H1 (cell line): ENCODE data around the gene TNS3. TPM values are rescaled to one million over a fixed set of nuclear protein-coding genes. Genes with fewer than 3 reads are reported as not detected.

Experiments used
- CTCF ChIA-PET: fragments of 300-600 bp; sonication (Branson Sonifier 250); formaldehyde crosslinking; loops from one replicate; lab custom pipeline; 2021; ENCODE audit not compliant: partially characterized antibody; lab: Charles Lee
- POLR2A ChIA-PET: fragments of 300-600 bp; sonication (Branson Sonifier 250); formaldehyde crosslinking; loops from one replicate; lab custom pipeline; 2021; ENCODE audit warnings: inconsistent platforms; ENCODE audit not compliant: partially characterized antibody; lab: Charles Lee
- DNase-seq, 2 experiments: peaks; one replicate each; pipeline versions ENCODE4 v3.0.0 to v3.0.0-alpha.2; 2010 to 2022; ENCODE audit warnings: low spot score in 2 of 2, low read depth in 1 of 2, mixed read lengths in 1 of 2
- FAIRE-seq: peaks from 2 replicates; lab custom pipeline; 2011; peaks lifted over from hg19 to GRCh38; lab: Jason Lieb, UNC
- H2AFZ ChIP-seq: 2 replicates; pipeline ENCODE4 v1.8.1; 2012; ENCODE audit warnings: low read length, inconsistent platforms
- H2AK5ac ChIP-seq: 2 replicates; pipeline ENCODE4 v1.6.1; 2013; ENCODE audit warnings: low read depth, low read length
- H2BK120ac ChIP-seq: replicated peaks from 2 replicates; pipeline ENCODE3; 2013; ENCODE audit warnings: low read depth, low read length, inconsistent platforms
- H2BK12ac ChIP-seq: 2 replicates; pipeline ENCODE4 v1.6.1; 2013; ENCODE audit warnings: low read depth, low read length
- H2BK15ac ChIP-seq: 2 replicates; pipeline ENCODE4 v1.6.1; 2013; ENCODE audit warnings: low read length
- H2BK20ac ChIP-seq: 2 replicates; pipeline ENCODE4 v1.6.1; 2013; ENCODE audit warnings: low read length
- H2BK5ac ChIP-seq: 2 replicates; pipeline ENCODE4 v1.6.1; 2013; ENCODE audit warnings: low read depth, low read length
- H3K14ac ChIP-seq: 2 replicates; pipeline ENCODE4 v1.6.1; 2013; ENCODE audit warnings: inconsistent platforms; ENCODE audit not compliant: insufficient read length
- H3K18ac ChIP-seq: 2 replicates; pipeline ENCODE4 v1.6.1; 2013; ENCODE audit warnings: low read length; ENCODE audit errors: extremely low read depth
- H3K23ac ChIP-seq: 2 replicates; pipeline ENCODE4 v1.6.1; 2013; ENCODE audit warnings: inconsistent platforms; ENCODE audit not compliant: insufficient read length
- H3K23me2 ChIP-seq: 2 replicates; pipeline ENCODE4 v1.6.1; 2013; ENCODE audit warnings: low read depth, low read length
- H3K27ac ChIP-seq: 2 replicates; pipeline ENCODE4 v1.6.1; 2011; ENCODE audit warnings: low read depth, low read length, inconsistent platforms
- H3K27me3 ChIP-seq, 4 experiments: replicated peaks in 1 of 4; 1 replicate in 1 of 4; 2 replicates in 3 of 4; pipeline versions ENCODE4 v1.6.1 to v1.8.1; 2011 to 2013; ENCODE audit warnings: low read length in 3 of 4, mild to moderate bottlenecking in 3 of 4, inconsistent platforms in 2 of 4, mixed read lengths in 2 of 4, moderate library complexity in 1 of 4; ENCODE audit not compliant: control insufficient read depth in 3 of 4, insufficient read depth in 3 of 4; ENCODE audit errors: extremely low read depth in 1 of 4
- H3K36me3 ChIP-seq, 4 experiments: 2 replicates each; pipeline versions ENCODE4 v1.6.1 to v1.8.1; 2011 to 2013; ENCODE audit warnings: mild to moderate bottlenecking in 4 of 4, low read length in 3 of 4, moderate library complexity in 2 of 4, control low read depth in 1 of 4, inconsistent platforms in 1 of 4; ENCODE audit not compliant: insufficient read depth in 4 of 4, control insufficient read depth in 2 of 4
- H3K4ac ChIP-seq: replicated peaks from 2 replicates; pipeline ENCODE3; 2013; ENCODE audit warnings: low read length, low read depth, mixed read lengths, inconsistent platforms; ENCODE audit not compliant: insufficient read length
- H3K4me1 ChIP-seq, 4 experiments: replicated peaks in 1 of 4; 1 replicate in 1 of 4; 2 replicates in 3 of 4; pipeline versions ENCODE4 v1.6.1 to v1.8.1; 2011 to 2013; ENCODE audit warnings: low read length in 3 of 4, inconsistent platforms in 2 of 4, mixed read lengths in 1 of 4; ENCODE audit not compliant: insufficient read depth in 4 of 4, control insufficient read depth in 3 of 4
- H3K4me2 ChIP-seq, 2 experiments: 2 replicates each; pipeline versions ENCODE4 v1.6.1 to v1.8.1; 2011 to 2013; ENCODE audit warnings: low read depth in 2 of 2, low read length in 2 of 2, control low read depth in 1 of 2, inconsistent platforms in 1 of 2, mild to moderate bottlenecking in 1 of 2; ENCODE audit not compliant: insufficient read depth in 1 of 2
- H3K4me3 ChIP-seq, 4 experiments: fragments of 200-600, 300-600 bp in 1 of 4; sonication (generic), shearing (Covaris generic), sonication (Bioruptor Twin) in 1 of 4; 2 replicates each; pipeline versions ENCODE4 v1.5.1 to v1.8.1; 2011 to 2016; ENCODE audit warnings: low read length in 4 of 4, low read depth in 3 of 4, control low read depth in 2 of 4, inconsistent platforms in 2 of 4, mild to moderate bottlenecking in 2 of 4, mixed read lengths in 1 of 4, moderate library complexity in 1 of 4; ENCODE audit not compliant: insufficient read depth in 2 of 4; ENCODE audit errors: extremely low read depth in 1 of 4
- H3K56ac ChIP-seq: replicated peaks from 2 replicates; pipeline ENCODE3; 2013; ENCODE audit warnings: low read depth, mild to moderate bottlenecking, mixed read lengths, low read length, inconsistent platforms; ENCODE audit not compliant: insufficient read length
- H3K79me1 ChIP-seq: 2 replicates; pipeline ENCODE4 v1.6.1; 2013; ENCODE audit warnings: low read depth, low read length, control low read depth
- H3K79me2 ChIP-seq, 2 experiments: 2 replicates each; pipeline versions ENCODE4 v1.6.1 to v1.8.1; 2012 to 2013; ENCODE audit warnings: low read length in 2 of 2, mild to moderate bottlenecking in 2 of 2, inconsistent platforms in 1 of 2; ENCODE audit not compliant: insufficient read depth in 2 of 2, control insufficient read depth in 1 of 2
- H3K9ac ChIP-seq, 4 experiments: replicated peaks in 1 of 4; 1 replicate in 1 of 4; 2 replicates in 3 of 4; pipeline versions ENCODE4 v1.6.1 to v1.8.1; 2011 to 2013; ENCODE audit warnings: low read depth in 3 of 4, low read length in 3 of 4, control low read depth in 2 of 4, mild to moderate bottlenecking in 2 of 4, moderate library complexity in 2 of 4, inconsistent platforms in 1 of 4; ENCODE audit errors: extremely low read depth in 1 of 4
- H3K9me3 ChIP-seq, 2 experiments: 2 replicates each; pipeline versions ENCODE4 v1.6.1 to v1.8.1; 2012 to 2013; ENCODE audit warnings: mild to moderate bottlenecking in 2 of 2, moderate library complexity in 2 of 2, control low read depth in 1 of 2, inconsistent platforms in 1 of 2, low read depth in 1 of 2, low read length in 1 of 2, mixed read lengths in 1 of 2; ENCODE audit not compliant: insufficient read depth in 2 of 2
- H4K20me1 ChIP-seq, 2 experiments: replicated peaks in 1 of 2; 2 replicates each; pipeline versions ENCODE3 to v1.8.1; 2011 to 2013; ENCODE audit warnings: inconsistent platforms in 2 of 2, low read length in 2 of 2, mild to moderate bottlenecking in 1 of 2; ENCODE audit not compliant: insufficient read depth in 2 of 2, control insufficient read depth in 1 of 2
- H4K5ac ChIP-seq: 2 replicates; pipeline ENCODE4 v1.6.1; 2013; ENCODE audit warnings: low read length, low read depth, mixed read lengths, inconsistent platforms; ENCODE audit not compliant: insufficient read length
- H4K8ac ChIP-seq: 2 replicates; pipeline ENCODE4 v1.8.0; 2013; ENCODE audit warnings: mild to moderate bottlenecking, moderate library complexity, low read length, inconsistent platforms; ENCODE audit not compliant: insufficient read depth; ENCODE audit errors: extremely low read depth
- H4K91ac ChIP-seq: replicated peaks from 2 replicates; pipeline ENCODE3; 2013; ENCODE audit warnings: low read length, mixed read lengths, inconsistent platforms; ENCODE audit not compliant: insufficient read length
- EP300 ChIP-seq, 2 experiments: IDR thresholded peaks; 1 replicate in 1 of 2; 2 replicates in 1 of 2; pipeline ENCODE4 v1.6.1; 2011 to 2012; ENCODE audit warnings: low read depth in 2 of 2, low read length in 2 of 2, mild to moderate bottlenecking in 2 of 2, borderline replicate concordance in 1 of 2, inconsistent platforms in 1 of 2, moderate library complexity in 1 of 2
- HDAC2 ChIP-seq, 2 experiments: fragments of 300-600 bp in 1 of 2; sonication (generic) in 1 of 2; IDR thresholded peaks; 2 replicates each; pipeline ENCODE4 v1.6.1; 2011 to 2012; ENCODE audit warnings: low read depth in 2 of 2, low read length in 2 of 2, mild to moderate bottlenecking in 2 of 2, moderate library complexity in 2 of 2, borderline replicate concordance in 1 of 2, inconsistent platforms in 1 of 2
- KDM5A ChIP-seq: fragments of 200-600 bp; IDR thresholded peaks from 2 replicates; pipeline ENCODE4 v1.7.1; 2012; ENCODE audit warnings: mild to moderate bottlenecking, low read length, inconsistent platforms, mixed read lengths
- POLR2A ChIP-seq, 2 experiments: IDR thresholded peaks; 1 replicate in 1 of 2; 2 replicates in 1 of 2; pipeline ENCODE4 v1.6.1; 2011; ENCODE audit warnings: low read depth in 2 of 2, low read length in 2 of 2, mild to moderate bottlenecking in 2 of 2; ENCODE audit errors: control extremely low read depth in 1 of 2
- SIRT6 ChIP-seq: IDR thresholded peaks from one replicate; pipeline ENCODE4 v1.7.1; 2012; ENCODE audit warnings: low read length, inconsistent platforms
- WGBS, 2 experiments: shearing (Covaris generic) in 1 of 2; methylation state at CpG; one replicate each; pipeline versions ENCODE4 v1.1.6 to v1.1.7; 2013 to 2015; ENCODE audit warnings: low lambda C conversion rate in 2 of 2, mixed read lengths in 2 of 2, inconsistent platforms in 1 of 2, low coverage in 1 of 2, missing lambda C conversion rate in 1 of 2; ENCODE audit not compliant: insufficient replicate concordance in 2 of 2, insufficient coverage in 1 of 2, insufficient read length in 1 of 2; ENCODE audit errors: extremely low coverage in 1 of 2, missing lambda C conversion rate in 1 of 2; 5-methylcytosine and 5-hydroxymethylcytosine counted together
- polyA plus RNA-seq, 7 experiments: library from polyadenylated mRNA; depleted of rRNA in 3 of 7; stranded (reverse) in 5 of 7; unstranded in 2 of 7; fragments of >200 nt in 5 of 7; fragments of 200-250 nt in 2 of 7; gene quantifications; 1 replicate in 5 of 7; 2 replicates in 1 of 7; 4 replicates in 1 of 7; pipeline versions ENCODE4 v1.2.1 to v1.2.3, GENCODE V29; 2011 to 2013; ENCODE audit warnings: missing spikeins in 2 of 7, mixed read lengths in 2 of 7
- total RNA-seq: library from RNA; stranded (reverse); fragmentation: NEBNext Ultra II Directional; extraction: Animal tissue kit (Norgen Biotek cat#: 25700); gene quantifications from 2 replicates; pipeline ENCODE4 v1.2.1, GENCODE V29; 2021

Gene TNS3
- total and polyA plus RNA-seq, 2 of the 8 experiments (the other 6 are each of a cell fraction or from before 2014, with no cell fraction given), result 11.9 to 24.2 TPM

DNA sequence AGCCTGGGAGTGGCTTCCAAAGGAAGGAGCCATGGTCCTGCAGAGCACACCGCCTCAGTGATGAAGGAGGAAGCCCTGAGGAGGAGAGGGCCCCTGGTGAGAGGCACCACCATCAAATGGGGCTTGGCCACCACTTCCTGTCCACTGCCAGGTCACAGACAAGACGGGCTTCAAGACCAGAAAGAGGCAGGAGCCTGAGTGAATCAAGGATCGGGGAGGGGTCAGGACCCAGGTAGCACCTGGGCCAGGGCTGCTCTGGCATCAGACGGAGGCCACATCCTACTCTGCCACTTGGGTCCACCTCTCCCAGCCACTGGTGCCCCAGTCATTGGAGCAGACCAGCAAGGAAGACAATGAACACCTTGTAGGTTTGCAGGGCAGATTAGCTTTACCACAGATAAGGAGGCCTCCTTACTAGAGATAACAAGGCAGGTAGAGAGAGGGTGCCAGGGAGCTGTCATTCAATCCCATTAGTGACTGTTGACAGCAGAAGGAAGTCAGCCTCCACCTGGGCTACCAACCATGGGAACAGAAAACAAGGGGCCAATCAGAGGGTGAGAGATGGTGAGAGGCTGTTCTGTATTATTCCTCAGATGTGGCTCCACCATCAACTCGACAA is 143.4 kb downstream of the TNS3 start:
- Histone ChIP-seq H2BK120ac (no peak overlapping the region), H3K4ac (no peak overlapping the region), H2BK15ac (no peak overlapping the region), H3K36me3 (peaks cover 0 to 7% (median 2%) of the 10 kb centered on the region in 4 experiments; a peak in 2 of 8 replicates), H3K79me2 (no peaks in the 10 kb centered on the region; a peak in 1 of 4 replicates), H3K27ac (no peak overlapping the region), H4K8ac (no peak overlapping the region), H2BK20ac (no peak overlapping the region), H3K4me1 (peaks cover 0 to 4% (median 0%) of the 10 kb centered on the region in 4 experiments; a peak in 2 of 7 replicates), H3K9ac (no peak overlapping the region), H4K91ac (no peak overlapping the region), H2BK5ac (no peak overlapping the region), H2AK5ac (no peak overlapping the region), H3K23ac (no peak overlapping the region), H4K20me1 (no peaks in the 10 kb centered on the region), H2BK12ac (no peak overlapping the region), H4K5ac (no peak overlapping the region), H3K23me2 (no peaks in the 10 kb centered on the region)
- no peak for DNase-seq
- ChIA-PET POLR2A (no interaction called here), CTCF (interaction anchor here (0.9 to 1.6 kb wide), 3 partner anchors 9 to 18 kb away, joined by 3 to 4 read pairs (median 3); no protein-coding TSS in a partner anchor)
- TF ChIP-seq POLR2A (IDR thresholded peaks at IDR 0.05; ENCODE audit: control extremely low read depth in 1 of 2, low read depth in 2 of 2, low read length in 2 of 2) (no peak), EP300 (IDR thresholded peaks at IDR 0.05; ENCODE audit: borderline replicate concordance in 1 of 2, low read depth in 2 of 2, low read length in 2 of 2) (no peak), HDAC2 (IDR thresholded peaks at IDR 0.05; ENCODE audit: borderline replicate concordance in 1 of 2, low read depth in 2 of 2, low read length in 2 of 2) (no peak), SIRT6 (no peak), KDM5A (no peak)
- TF ChIP-seq, all 59 proteins: peak for 0
- peaks cover 3% of the 10 kb centered on the region; the same call in 1 of the 2 replicates for H3K79me1 ChIP-seq
- no peak for FAIRE-seq
- no peak overlapping the region for H3K14ac ChIP-seq
- H3K56ac ChIP-seq, result no peak overlapping the region
- WGBS, 2 experiments, result 95% methylated on average over 5 of the region's 5 CpGs; no CpG with 5 or more reads in 1 of the 2 experiments
- no peak overlapping the region for H3K18ac ChIP-seq
- H3K4me3 ChIP-seq, result no peak overlapping the region
- no peaks in the 10 kb centered on the region for H3K27me3 ChIP-seq
- H3K4me2 ChIP-seq, result no peak overlapping the region
- no peak overlapping the region for H2AFZ ChIP-seq
- no peaks in the 10 kb centered on the region for H3K9me3 ChIP-seq
